ENCODE data around the gene PCNX2. TPM values are rescaled to one million over a fixed set of nuclear protein-coding genes. Genes with fewer than 3 reads are reported as not detected.

Gene PCNX2
- total RNA-seq, 1 experiment from 2014 or later = 4.8 TPM

DNA sequence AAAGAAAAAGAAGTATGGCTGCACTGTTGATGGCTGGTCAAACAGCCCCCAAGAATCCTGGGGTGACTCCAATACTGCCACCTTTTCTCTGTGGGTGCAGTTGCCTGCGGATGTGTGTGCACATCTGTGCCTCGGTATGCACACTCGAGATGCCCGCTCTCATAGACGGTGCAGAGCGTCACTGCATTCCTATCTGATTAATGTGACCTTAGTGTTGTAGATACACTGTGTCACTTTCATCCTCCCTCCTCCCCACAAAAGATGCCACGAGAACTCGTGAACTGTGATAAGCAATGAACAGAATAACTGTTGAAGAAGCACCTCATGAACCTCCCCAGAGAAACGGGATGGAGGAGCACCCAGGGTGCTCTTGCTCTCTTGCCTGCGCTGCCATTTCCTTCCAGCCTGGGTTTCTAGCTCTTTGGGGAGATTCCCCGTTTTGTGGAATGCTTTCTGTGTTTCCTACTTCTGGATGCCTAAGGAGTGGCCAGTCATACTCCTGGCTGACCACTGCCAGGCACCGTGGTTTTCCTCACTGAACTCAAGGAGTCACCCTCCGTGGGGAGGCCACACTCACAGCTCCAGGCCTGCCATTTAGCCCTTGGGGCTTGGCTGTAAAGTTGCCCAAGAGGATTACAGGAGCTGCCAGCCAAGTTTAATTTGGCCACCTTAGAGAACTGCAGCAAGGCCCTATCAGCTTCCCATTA, 313.1 kb downstream of the PCNX2 start:
- in situ Hi-C loops (cut with HindIII; ENCODE audit: low pct_unique_long_range_greater_than_20kb, low sequenced_read_pairs) = no loop called here
- DNase-seq (ENCODE audit: low read depth, low spot score) = no peak

GRCh38 chr1:232980986-232981560, 314.5 kb downstream of the PCNX2 start:
- in situ Hi-C loops (cut with HindIII; ENCODE audit: low pct_unique_long_range_greater_than_20kb, low sequenced_read_pairs) = no loop called here
- no peak for DNase-seq (ENCODE audit: low read depth, low spot score)

DNA sequence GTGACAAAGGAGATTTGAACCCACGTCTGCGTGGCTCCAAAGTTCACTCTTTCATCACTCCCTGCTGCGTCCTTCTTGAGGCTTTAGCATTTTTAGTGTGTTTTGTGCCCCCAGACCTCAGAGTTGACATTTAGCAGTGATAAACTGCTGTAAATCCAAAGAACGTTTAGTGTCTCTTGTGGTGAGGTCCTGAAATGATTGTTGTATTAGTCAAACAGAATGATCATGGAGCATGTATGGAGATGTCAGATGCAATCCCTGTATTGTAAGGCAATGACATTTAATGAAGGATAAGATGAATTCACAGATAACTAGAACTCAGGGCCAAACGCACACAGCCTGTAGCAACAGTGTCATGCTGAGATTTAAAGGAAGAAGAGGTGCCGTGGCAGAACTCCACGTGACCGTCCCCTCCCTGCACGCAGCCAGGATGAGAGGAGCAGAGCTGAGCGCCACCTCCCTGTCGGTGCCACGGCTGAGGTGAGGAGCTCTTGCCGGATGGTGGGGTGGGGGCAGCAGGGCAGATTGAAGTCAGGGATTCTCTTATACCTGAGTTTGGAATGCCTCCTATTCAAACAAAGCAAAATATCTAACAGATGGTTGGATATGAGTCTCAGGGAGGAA, 315.1 kb downstream of the PCNX2 start:
- DNase-seq (ENCODE audit: low read depth, low spot score) = no peak
- in situ Hi-C loops (cut with HindIII; ENCODE audit: low pct_unique_long_range_greater_than_20kb, low sequenced_read_pairs) = no loop called here

DNA sequence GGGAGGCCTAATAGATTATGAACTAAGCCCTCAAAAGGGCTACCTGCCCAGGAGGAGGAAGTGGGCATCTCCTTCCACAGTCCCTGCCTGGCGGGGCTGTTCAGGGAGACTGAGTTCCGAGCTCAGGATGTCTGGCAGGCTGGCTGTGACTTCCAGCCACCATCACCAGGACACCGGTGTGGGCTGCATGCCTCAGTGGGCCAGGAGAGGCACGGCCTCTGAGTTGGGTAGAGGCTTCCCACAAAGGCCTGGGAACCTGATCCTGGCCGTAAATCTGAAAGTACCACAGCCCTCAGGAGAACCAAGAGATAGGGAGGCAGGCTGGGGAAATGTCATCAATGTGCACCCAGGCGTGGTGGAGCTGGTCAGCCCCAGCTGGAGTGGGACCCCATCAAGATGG, 316.0 kb downstream of the PCNX2 start:
- in situ Hi-C loops (cut with HindIII; ENCODE audit: low pct_unique_long_range_greater_than_20kb, low sequenced_read_pairs) = no loop called here
- DNase-seq (ENCODE audit: low read depth, low spot score) = no peak

DNA sequence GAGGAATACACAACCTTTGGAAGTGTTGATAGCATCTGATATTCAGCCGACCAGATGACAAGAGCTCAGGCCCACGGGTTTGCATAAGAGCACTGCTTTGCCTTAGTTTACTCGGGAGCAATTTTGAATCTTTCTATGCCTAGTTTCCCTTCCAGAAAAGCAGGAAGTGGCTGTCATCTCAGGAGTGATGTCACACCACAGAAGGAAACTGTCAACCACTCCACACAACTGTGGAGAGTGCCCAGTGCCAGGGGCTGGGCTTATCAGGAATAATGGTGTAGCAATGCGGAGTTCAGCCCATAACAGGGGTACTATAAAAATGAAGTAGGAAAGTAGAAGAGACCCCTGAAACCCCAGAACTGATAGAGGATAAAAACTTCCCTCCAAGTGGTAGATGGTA, 316.7 kb downstream of the PCNX2 start:
- in situ Hi-C loops (cut with HindIII; ENCODE audit: low pct_unique_long_range_greater_than_20kb, low sequenced_read_pairs) = no loop called here
- DNase-seq (ENCODE audit: low read depth, low spot score) = no peak

GRCh38 chr1:232978091-232978634, 317.4 kb downstream of the PCNX2 start:
- DNase-seq (ENCODE audit: low read depth, low spot score) = no peak
- in situ Hi-C loops (cut with HindIII; ENCODE audit: low pct_unique_long_range_greater_than_20kb, low sequenced_read_pairs) = no loop called here

GRCh38 chr1:232974971-232975370, 320.6 kb downstream of the PCNX2 start:
- no peak for DNase-seq (ENCODE audit: low read depth, low spot score)
- in situ Hi-C loops (cut with HindIII; ENCODE audit: low pct_unique_long_range_greater_than_20kb, low sequenced_read_pairs) = no loop called here

GRCh38 chr1:232973652-232974611, 321.6 kb downstream of the PCNX2 start:
- in situ Hi-C loops (cut with HindIII; ENCODE audit: low pct_unique_long_range_greater_than_20kb, low sequenced_read_pairs) = no loop called here

GRCh38 chr1:232970508-232970907, 325.0 kb downstream of the PCNX2 start:
- in situ Hi-C loops (cut with HindIII; ENCODE audit: low pct_unique_long_range_greater_than_20kb, low sequenced_read_pairs) = no loop called here
- DNase-seq (ENCODE audit: low read depth, low spot score) = no peak

More at GRCh38 chr1:232973652-232974611, 321.6 kb downstream of the PCNX2 start:
- DNase-seq (ENCODE audit: low read depth, low spot score) = no peak

DNA sequence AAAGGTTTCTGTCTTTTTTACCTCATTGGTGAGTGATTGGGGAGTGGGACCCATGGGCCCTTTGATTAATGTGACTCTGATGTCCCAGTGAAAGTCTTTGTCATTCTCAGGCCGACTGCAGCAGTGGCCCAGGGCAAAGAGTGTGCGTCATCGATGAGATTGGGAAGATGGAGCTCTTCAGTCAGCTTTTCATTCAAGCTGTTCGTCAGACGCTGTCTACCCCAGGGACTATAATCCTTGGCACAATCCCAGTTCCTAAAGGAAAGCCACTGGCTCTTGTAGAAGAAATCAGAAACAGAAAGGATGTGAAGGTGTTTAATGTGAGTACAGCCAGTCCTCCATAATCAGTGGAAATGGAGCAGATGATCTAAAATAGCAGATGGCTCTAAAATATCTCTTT, 325.7 kb downstream of the PCNX2 start:
- in situ Hi-C loops (cut with HindIII; ENCODE audit: low pct_unique_long_range_greater_than_20kb, low sequenced_read_pairs) = no loop called here

DNA sequence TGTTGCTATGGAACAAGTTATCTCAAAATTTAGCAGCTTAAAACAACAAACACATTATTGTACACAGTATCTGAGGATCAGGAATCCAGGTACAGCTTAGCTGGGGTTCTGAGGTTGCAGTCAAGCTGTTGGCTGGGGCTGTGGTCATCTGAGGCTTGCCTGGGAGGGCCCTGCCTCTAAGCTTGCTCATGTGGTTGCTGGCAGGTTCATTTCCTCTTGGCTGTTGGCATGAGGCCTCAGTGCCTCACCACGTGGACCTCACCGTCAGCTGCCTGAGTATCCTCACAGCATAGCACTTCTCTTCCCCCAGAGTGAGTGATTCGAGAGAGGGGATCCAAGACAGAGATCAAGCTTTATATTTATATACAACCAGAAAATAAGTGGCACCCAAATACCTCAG, 326.6 kb downstream of the PCNX2 start:
- DNase-seq (ENCODE audit: low read depth, low spot score) = peak; percentile 18
- in situ Hi-C loops (cut with HindIII; ENCODE audit: low pct_unique_long_range_greater_than_20kb, low sequenced_read_pairs) = no loop called here

More for the DNA sequence above, 325.7 kb downstream of the PCNX2 start:
- DNase-seq (ENCODE audit: low read depth, low spot score) = no peak

DNA sequence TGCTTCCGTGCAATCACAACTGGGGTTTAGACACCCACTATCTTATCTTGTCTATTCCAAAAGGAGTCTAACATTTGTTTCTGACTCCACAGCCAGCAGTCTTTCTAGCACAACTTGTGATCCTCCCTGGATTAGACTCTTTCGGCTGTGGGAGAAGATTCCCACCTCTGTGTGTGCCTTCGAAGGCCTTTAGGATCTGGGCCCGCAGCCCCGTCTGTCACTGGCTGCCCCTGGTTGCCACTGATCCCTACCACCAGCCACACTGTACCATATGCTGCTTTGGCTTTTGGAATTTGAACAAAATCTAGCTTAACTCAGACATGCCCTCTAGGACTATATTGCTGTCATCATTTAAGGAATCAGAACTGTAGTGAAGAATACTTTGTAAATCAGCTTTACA, 327.1 kb downstream of the PCNX2 start:
- no peak for DNase-seq (ENCODE audit: low read depth, low spot score)
- in situ Hi-C loops (cut with HindIII; ENCODE audit: low pct_unique_long_range_greater_than_20kb, low sequenced_read_pairs) = no loop called here

- in situ Hi-C loops (cut with HindIII; ENCODE audit: low pct_unique_long_range_greater_than_20kb, low sequenced_read_pairs) = no loop called here
- no peak for DNase-seq (ENCODE audit: low read depth, low spot score)
Observed at GRCh38 chr1:232966663-232967062, 328.9 kb downstream of the PCNX2 start.

GRCh38 chr1:232965912-232966217, 329.7 kb downstream of the PCNX2 start:
- DNase-seq (ENCODE audit: low read depth, low spot score) = no peak
- in situ Hi-C loops (cut with HindIII; ENCODE audit: low pct_unique_long_range_greater_than_20kb, low sequenced_read_pairs) = no loop called here

- in situ Hi-C loops (cut with HindIII; ENCODE audit: low pct_unique_long_range_greater_than_20kb, low sequenced_read_pairs) = no loop called here
- no peak for DNase-seq (ENCODE audit: low read depth, low spot score)
Observed at GRCh38 chr1:232965124-232965911, 330.2 kb downstream of the PCNX2 start.

DNA sequence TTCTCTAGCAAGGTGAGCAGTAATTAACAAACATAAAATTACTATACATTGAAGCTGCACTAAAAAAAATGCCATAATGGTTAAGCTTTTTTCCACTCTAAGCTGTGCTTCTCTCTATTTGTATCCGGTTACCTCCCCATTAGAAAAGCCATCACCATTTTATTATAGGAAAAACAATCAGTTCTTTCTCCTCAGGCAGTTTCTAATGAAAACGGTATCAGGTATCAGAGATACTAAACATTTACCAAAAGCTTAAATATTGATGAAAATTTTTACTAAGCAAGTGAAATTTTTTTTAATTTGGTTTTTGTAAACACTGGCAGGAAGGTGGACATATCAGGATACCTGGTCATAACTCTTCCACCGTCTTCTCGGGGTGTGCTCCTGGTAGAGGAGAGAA, 330.9 kb downstream of the PCNX2 start:
- in situ Hi-C loops (cut with HindIII; ENCODE audit: low pct_unique_long_range_greater_than_20kb, low sequenced_read_pairs) = no loop called here
- DNase-seq (ENCODE audit: low read depth, low spot score) = no peak
